Activated T-helper 1 cell treated with anti-CD3 and anti-CD28 coated beads, Interleukin-12 subunit alpha, Interleukin-12 subunit beta, Interleukin-2, Interleukin-4 antibody, amounts not matched to agents 30 ng/mL and 10 ng/mL and 1 ng/mL, durations not matched to agents 14 hours and 24 hours and 36 hours (primary cell): Measurements from ENCODE around the gene PSRC1. TPM values are rescaled to one million over a fixed set of nuclear protein-coding genes. Genes with fewer than 3 reads are reported as not detected.

ENCODE experiments used
- DNase-seq: peaks from one replicate; pipeline ENCODE4 v3.0.0; 2021; ENCODE audit warnings: low spot score
- H3K27ac Mint-ChIP-seq: one replicate; pipeline ENCODE4 v1.8.0; 2021; ENCODE audit warnings: mild to moderate bottlenecking, mixed read lengths
- H3K27me3 Mint-ChIP-seq: one replicate; pipeline ENCODE4 v1.8.0; 2022; ENCODE audit warnings: mild to moderate bottlenecking, moderate library complexity, mixed read lengths; ENCODE audit not compliant: insufficient read depth
- H3K36me3 Mint-ChIP-seq: one replicate; pipeline ENCODE4 v1.8.0; 2021; ENCODE audit warnings: low read depth, mixed read lengths
- H3K4me1 Mint-ChIP-seq: one replicate; pipeline ENCODE4 v1.8.0; 2021; ENCODE audit warnings: low read depth, mixed read lengths
- H3K4me3 Mint-ChIP-seq: one replicate; pipeline ENCODE4 v1.8.0; 2021; ENCODE audit warnings: mild to moderate bottlenecking, moderate library complexity, mixed read lengths
- H3K9me3 Mint-ChIP-seq: one replicate; pipeline ENCODE4 v1.8.0; 2021; ENCODE audit warnings: mixed read lengths
- intact Hi-C: fragments of 100-400 bp; cut with micrococcal nuclease; formaldehyde crosslinking; loops from one replicate; pipeline ENCODE4 v1.15.1; 2024
- total RNA-seq: library from RNA; stranded (reverse); gene quantifications from 2 replicates; pipeline ENCODE4 v1.2.3, GENCODE V29; 2022

Gene PSRC1
- total RNA-seq, 1 donor from 2014 or later = 5.5 TPM

DNA sequence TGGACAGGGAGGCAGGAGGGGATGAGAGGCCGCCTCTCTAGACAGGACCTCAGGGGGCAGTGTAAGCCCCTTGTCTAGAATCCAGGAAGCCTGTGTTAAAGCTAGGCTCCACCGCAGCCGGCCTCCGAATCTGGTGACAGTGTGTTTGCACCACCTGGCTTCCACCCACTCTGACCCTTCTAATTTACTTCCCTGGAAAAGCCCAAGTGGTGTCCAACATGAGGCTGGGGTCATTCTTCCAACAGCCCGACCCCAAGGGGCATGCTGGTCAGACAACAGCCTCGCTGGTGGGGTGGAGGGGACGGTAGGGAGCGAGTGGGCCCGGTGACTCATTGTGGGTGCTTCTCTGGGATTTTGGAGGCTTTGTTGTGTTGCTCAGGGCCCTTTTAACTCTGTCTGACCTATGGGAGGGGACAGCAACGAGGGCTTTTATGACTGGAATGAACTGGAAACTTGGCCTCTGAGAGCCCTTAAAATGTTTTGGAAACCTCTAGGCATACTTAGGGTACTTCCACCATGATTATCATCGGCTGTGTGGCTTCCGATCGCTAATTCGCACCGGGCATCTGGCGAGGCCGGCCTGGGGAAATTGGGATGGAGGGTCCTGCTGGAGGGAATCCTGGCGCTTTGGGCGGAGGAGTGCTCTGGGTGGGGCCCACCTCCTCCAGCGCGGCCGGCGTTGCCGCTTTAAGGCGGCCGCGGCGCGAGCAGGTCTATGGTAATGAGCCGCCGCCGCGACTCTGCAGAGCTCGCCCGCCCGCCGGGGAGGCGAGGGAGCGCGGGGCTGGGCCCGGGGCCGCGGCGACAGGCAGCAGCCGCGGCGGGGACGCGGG is 33.9 kb downstream of the PSRC1 start, which contains the start of gene CELSR2:
Gene CELSR2, plus strand, starts transcription at position 743 of the 833 bp plus-strand sequence. CDS start 541 bp downstream, outside the sequence.
- H3K4me1 Mint-ChIP-seq = peaks cover 6% of the 10 kb centered on the region
- peak within 1 kb of the TSS; percentile 72 for H3K4me3 Mint-ChIP-seq
- no peaks in the 10 kb centered on the region for H3K36me3 Mint-ChIP-seq
- H3K27me3 Mint-ChIP-seq = peaks cover 14% of the 10 kb centered on the region
- no peaks in the 10 kb centered on the region for H3K9me3 Mint-ChIP-seq
- no peak within 1 kb of the TSS for H3K27ac Mint-ChIP-seq
- peak; percentile 67 for DNase-seq
- intact Hi-C loops = loop anchor here (1.0 to 5.0 kb wide), 6 partner anchors 8 to 287 kb away; partner anchors contain the start of genes CLCC1, PSRC1 and SARS1

DNA sequence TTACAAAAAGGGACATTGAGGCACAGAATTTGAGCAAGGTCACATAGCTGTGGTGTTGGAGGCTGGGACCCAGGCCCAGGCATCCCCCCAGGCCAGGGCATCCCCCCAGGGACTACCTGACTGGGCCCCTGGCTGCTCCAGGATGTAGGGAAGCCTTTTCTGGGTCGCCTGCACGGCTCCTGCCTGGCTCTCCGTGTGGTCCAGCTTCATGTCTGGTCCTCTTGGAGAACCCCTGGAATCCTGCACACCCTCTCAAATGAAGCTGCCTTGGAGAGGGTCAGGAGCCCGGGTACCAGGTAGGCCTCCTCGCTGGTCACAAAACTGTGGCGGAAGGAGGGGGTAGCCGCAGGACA is 34.5 kb downstream of the PSRC1 start:
- intact Hi-C loops = loop anchor here (2.0 to 5.0 kb wide), 3 partner anchors 36 to 286 kb away; partner anchors contain the start of genes CLCC1 and SARS1
- H3K4me1 Mint-ChIP-seq = peaks cover 6% of the 10 kb centered on the region

DNA sequence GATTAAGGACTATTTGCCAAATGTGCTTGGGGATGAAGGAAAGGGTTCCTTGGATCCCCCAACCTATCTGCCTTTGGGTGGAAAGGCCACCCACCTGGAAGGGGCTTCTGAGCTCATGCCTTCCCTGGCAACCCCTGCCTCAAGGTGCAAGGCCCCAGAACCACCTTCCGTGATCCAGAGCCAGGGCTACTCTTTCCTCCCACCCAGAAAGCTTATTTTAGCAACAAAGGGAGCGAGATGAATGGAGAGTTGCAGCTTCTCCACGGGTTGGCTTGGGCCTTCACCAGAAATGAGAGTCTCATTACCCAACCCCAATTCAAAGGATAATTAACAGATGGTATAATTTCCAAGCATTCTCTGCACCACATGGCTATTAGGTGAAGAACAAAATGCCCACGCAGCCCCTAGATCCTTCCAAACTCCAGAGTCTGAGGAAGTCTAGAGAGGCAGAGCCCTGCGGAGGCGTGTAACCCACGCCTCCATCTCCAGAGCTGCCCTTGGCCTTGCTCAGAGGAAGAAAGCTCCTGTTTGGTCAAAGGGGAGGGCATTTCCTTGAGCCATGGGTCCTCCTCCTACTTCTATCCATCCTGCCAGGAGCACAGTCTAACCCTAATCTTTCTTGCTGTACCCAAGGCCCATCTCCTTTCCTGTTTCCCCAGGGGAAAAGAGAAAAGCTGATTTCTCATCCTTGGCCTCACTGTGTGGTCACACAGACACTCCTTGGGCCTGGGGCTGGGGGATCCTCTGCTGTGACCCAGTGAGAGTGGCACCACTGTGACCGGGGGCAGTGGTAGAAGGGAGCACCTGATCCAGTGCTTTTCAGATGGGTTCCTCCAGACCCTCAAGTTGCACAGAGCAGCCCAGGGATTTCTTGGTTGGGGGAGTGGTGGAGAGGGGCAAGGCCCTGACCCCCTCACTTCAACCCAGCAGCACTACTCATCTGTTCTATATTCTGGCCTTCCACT is 35.3 kb downstream of the PSRC1 start:
- DNase-seq = no peak
- intact Hi-C loops = loop anchor here (2.0 to 5.0 kb wide), 3 partner anchors 35 to 285 kb away; partner anchors contain the start of genes CLCC1 and SARS1
- H3K36me3 Mint-ChIP-seq = no peaks in the 10 kb centered on the region
- peaks cover 6% of the 10 kb centered on the region for H3K4me1 Mint-ChIP-seq
- no peak overlapping the region for H3K4me3 Mint-ChIP-seq
- peaks cover 14% of the 10 kb centered on the region for H3K27me3 Mint-ChIP-seq
- no peaks in the 10 kb centered on the region for H3K9me3 Mint-ChIP-seq
- no peak overlapping the region for H3K27ac Mint-ChIP-seq

More for the DNA sequence above, 34.5 kb downstream of the PSRC1 start:
- Mint-ChIP-seq H3K27ac (no peak overlapping the region), H3K9me3 (no peaks in the 10 kb centered on the region), H3K36me3 (no peaks in the 10 kb centered on the region), H3K4me3 (no peak overlapping the region), H3K27me3 (peaks cover 14% of the 10 kb centered on the region)
- no peak for DNase-seq

DNA sequence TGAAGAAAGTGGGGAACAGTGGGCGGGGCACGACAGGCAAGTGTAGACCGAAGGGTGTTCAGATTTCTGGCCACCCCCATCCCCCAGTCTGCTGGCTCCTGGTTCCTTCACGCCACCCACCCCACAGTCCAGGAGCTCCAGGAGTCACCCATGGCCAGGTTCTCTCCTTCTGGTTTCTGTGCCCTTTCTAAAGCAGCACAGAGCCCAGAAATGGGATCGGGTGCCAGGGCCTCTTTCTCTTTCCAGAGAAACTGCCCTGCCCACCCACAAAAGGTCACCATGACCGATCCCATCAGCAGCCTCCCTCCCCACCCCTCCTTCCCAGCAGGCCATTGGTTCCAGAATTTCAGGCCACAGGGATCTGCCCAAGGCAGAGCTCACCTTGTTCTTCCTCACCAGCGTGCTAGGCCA is 36.8 kb downstream of the PSRC1 start:
- Mint-ChIP-seq H3K27me3 (peaks cover 9% of the 10 kb centered on the region), H3K9me3 (no peaks in the 10 kb centered on the region), H3K4me3 (no peak overlapping the region), H3K27ac (no peak overlapping the region), H3K4me1 (peaks cover 6% of the 10 kb centered on the region), H3K36me3 (no peaks in the 10 kb centered on the region)
- intact Hi-C loops = loop anchor here (5.0 kb wide), 2 partner anchors 34 to 284 kb away; partner anchors contain the start of genes CLCC1 and SARS1
- no peak for DNase-seq

DNA sequence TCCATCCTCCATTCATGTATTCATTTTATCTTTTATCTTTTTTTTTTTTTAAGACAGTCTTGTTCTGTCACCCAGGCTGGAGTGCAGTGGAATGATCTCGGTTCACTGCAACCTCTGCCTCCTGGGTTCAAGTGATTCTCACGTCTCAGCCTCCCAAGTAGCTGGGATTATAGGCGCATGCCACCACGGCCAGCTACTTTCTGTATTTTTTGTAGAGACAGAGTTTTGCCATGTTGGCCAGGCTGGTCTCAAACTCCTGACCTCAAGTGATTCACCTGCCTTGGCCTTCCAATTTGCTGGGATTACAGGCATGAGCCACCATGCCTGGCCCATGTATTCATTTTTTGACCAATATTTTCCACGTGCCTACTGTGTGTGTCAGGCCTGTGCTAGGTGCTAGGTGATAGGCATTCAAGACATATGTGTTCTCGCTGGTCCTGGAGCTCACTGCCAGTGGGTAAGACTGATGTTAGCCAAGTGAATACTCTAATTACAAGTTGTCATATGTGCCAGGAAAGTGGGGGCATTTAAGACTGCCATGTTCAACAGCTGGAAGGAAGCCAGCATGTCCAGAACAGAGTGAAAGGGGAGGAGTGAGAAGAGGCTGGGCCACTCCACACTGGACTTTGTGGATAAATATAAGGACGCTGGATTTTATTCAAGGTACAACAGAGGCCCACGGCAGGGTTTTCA is 38.9 kb downstream of the PSRC1 start:
- H3K36me3 Mint-ChIP-seq = peaks cover 7% of the 10 kb centered on the region
- no peak for DNase-seq
- H3K9me3 Mint-ChIP-seq = no peaks in the 10 kb centered on the region
- H3K4me1 Mint-ChIP-seq = peaks cover 2% of the 10 kb centered on the region
- H3K27me3 Mint-ChIP-seq = peaks cover 4% of the 10 kb centered on the region
- no peak overlapping the region for H3K27ac Mint-ChIP-seq
- no peak overlapping the region for H3K4me3 Mint-ChIP-seq
- intact Hi-C loops = no loop called here

DNA sequence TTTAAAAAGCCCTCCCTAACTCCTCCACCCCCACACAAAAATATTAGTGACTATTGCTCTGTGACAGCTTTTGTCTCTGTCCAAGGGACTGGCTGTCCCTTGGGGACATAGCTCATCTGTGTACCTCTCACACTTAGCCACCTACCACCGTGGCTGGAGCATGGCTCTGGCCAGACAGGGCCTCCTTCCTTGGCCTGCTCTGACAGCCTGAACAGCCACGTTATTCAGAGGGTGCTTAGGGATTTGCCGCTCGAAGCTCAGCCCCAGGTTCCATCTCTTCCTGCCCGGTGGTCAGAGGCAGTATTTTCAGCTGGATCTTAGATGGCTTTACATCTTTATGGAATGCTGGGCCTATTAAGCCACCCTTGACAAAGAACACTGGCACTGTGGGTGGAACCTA is 39.7 kb downstream of the PSRC1 start:
- Mint-ChIP-seq H3K4me3 (no peak overlapping the region), H3K36me3 (peaks cover 12% of the 10 kb centered on the region), H3K27ac (no peak overlapping the region), H3K9me3 (no peaks in the 10 kb centered on the region), H3K27me3 (peaks cover 4% of the 10 kb centered on the region), H3K4me1 (no peaks in the 10 kb centered on the region)
- DNase-seq = no peak
- intact Hi-C loops = no loop called here

DNA sequence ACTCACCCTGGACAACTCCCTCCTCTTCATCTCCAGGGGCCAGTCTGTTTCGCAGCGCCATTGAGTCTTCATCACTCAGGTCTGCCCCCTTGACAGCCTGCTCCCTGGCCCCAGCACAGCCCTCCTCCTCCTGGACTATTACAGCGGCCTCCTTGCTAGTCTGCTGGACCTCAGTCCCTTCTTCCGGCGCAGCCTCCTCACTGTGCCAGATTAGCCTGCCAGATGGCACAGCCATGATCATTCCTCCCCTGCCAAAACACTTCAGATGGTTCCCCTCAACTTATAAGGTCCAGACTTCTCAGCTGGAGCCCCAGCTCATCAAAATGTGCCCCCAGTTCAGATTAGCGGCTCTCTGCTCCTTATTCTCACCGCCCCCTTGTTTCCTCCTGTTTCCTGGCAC is 40.6 kb downstream of the PSRC1 start:
- Mint-ChIP-seq H3K27ac (no peak overlapping the region), H3K27me3 (peaks cover 4% of the 10 kb centered on the region), H3K9me3 (no peaks in the 10 kb centered on the region), H3K4me1 (no peaks in the 10 kb centered on the region), H3K36me3 (peaks cover 18% of the 10 kb centered on the region), H3K4me3 (no peak overlapping the region)
- DNase-seq = no peak
- intact Hi-C loops = no loop called here

DNA sequence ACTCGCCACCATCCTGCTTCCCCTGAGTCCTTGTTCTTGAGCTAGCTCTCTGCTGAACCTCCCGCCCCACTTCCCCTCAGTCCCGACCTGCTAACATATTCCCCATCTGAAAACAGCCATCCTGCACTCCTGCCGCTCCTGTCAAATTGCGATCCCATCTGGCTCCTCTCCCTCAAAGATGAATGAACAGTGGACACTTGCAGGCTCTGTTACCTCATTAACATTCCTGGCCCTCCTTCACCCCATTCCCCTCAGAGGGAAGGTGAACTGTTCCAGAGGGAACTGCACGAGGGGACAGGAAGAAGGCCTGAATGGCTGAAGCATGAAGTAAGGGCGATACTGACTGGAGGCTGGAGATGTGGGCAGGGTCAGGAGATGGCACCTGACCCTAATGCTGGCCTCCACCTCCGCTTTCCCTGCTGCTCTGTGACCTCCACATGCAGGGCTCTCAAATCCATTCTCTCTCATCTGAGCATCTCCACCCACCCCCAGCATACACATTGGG is 41.1 kb downstream of the PSRC1 start:
- intact Hi-C loops = loop anchor here (1.0 kb wide), 1 partner anchor 7 kb away; the partner anchor contains the start of gene CELSR2
- H3K4me1 Mint-ChIP-seq = no peaks in the 10 kb centered on the region
- H3K4me3 Mint-ChIP-seq = no peak overlapping the region
- no peaks in the 10 kb centered on the region for H3K9me3 Mint-ChIP-seq
- no peak overlapping the region for H3K27ac Mint-ChIP-seq
- peaks cover 4% of the 10 kb centered on the region for H3K27me3 Mint-ChIP-seq
- DNase-seq = no peak
- peaks cover 22% of the 10 kb centered on the region for H3K36me3 Mint-ChIP-seq

DNA sequence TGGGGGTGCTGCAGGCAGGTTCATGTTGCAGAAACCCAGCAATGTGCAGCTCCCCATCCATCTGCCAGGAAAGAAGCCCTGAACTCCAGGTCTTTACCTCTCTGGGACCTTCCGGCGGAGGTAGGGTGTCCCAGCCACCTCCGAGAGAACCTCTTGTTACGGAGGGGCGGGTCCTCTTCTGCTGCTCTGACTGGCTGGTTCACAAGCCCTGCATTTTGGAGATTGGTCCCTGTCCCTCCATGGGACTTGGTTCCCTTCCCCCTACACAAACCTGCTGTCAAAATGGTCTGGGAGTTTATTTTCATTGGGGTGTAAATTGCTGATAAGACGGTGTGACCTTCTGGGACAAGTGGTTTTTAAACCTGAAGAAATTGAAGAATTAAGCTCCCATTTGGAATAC is 41.6 kb downstream of the PSRC1 start:
- no peak for DNase-seq
- intact Hi-C loops = loop anchor here (1.0 kb wide), 1 partner anchor 8 kb away; the partner anchor contains the start of gene CELSR2
- Mint-ChIP-seq H3K36me3 (peaks cover 28% of the 10 kb centered on the region), H3K4me1 (no peaks in the 10 kb centered on the region), H3K27ac (no peak overlapping the region), H3K27me3 (no peaks in the 10 kb centered on the region), H3K9me3 (no peaks in the 10 kb centered on the region), H3K4me3 (no peak overlapping the region)

DNA sequence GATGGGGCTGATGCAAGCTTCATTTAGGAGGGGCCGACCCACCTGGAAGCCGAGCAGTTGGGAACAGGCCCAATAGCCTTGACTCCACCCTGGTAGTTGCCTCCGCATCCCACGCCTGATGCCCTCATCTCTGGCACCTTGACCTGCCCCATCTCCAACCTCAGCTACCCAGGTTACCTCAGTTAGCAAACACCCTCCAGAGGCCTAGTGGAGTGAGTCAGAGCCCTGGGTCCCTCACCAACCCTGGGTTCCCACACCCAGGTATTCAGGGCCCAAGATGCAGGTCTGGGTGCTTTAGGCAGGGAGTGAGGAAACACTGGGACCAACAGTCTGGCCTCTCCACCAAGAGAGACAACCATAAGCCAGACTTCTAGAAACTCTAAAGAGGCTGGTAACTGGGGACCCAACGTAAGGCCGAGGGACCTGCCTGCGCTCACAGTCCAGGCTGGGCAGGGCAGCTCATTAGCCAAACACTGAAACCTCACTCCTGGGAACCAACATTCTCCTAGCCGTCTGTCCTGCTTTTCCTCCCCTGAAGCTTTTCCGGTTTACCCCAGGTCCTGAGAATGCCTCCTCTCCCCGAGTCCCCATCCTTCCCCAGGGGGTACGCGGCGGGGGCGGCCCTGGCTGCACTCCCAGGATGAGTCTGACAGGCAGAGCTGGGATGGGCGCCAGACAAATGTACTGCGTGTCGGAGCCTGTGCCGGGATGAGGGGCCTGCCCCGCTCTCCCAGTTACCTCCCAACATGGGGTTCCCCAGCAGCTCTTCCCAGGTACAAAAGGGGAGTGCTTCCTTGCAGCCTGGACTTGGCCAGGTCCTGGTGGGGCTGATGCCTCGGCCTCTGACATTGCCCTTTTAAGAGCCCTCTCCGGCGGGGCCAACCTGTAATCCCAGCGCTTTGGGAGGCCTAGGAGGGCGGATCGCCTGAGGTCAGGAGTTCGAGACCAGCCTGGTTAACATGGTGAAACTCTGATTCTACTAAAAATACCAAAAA is 42.5 kb downstream of the PSRC1 start:
- Mint-ChIP-seq H3K36me3 (peaks cover 36% of the 10 kb centered on the region), H3K27ac (no peak overlapping the region), H3K4me3 (no peak overlapping the region), H3K4me1 (no peaks in the 10 kb centered on the region), H3K9me3 (no peaks in the 10 kb centered on the region), H3K27me3 (no peaks in the 10 kb centered on the region)
- no peak for DNase-seq
- intact Hi-C loops = loop anchor here (1.0 kb wide), 1 partner anchor 9 kb away; the partner anchor contains the start of gene CELSR2

DNA sequence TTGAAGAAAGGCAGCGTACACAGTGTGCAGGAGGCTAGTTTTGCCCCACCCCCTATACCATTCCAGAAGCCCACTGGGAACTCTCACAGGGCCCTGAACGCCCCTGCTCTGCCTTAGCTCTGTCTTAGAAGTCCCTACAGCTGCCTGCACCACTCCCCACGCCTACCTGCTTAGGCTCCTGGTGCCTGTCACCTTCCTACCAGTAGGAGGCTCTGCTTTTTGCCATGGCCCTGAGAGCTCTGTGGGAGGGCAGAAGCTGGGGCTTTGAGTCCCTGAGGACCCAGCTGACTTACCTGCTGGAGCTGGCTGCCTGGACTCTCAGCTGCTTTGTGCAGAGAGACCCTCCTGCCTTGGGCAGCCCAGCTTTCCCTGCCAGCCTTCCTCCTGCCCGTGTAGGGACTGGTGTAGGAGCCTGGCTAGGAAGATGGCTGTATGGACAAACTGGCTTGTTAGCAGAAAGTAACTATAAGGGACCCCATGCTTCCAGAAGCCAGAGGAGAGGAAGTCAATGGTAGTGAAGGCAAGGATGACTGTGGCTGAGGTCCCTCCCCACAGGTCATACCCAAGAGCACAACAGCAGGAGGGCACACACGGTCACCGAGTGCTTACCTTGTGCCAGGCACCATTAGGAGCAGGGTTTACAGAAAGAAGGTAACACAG is 43.4 kb downstream of the PSRC1 start:
- H3K27me3 Mint-ChIP-seq = no peaks in the 10 kb centered on the region
- intact Hi-C loops = no loop called here
- no peaks in the 10 kb centered on the region for H3K9me3 Mint-ChIP-seq
- H3K36me3 Mint-ChIP-seq = peaks cover 43% of the 10 kb centered on the region
- H3K27ac Mint-ChIP-seq = no peak overlapping the region
- no peaks in the 10 kb centered on the region for H3K4me1 Mint-ChIP-seq
- no peak overlapping the region for H3K4me3 Mint-ChIP-seq
- DNase-seq = no peak
